ENCODE data around the gene ADGRA3.

DNA sequence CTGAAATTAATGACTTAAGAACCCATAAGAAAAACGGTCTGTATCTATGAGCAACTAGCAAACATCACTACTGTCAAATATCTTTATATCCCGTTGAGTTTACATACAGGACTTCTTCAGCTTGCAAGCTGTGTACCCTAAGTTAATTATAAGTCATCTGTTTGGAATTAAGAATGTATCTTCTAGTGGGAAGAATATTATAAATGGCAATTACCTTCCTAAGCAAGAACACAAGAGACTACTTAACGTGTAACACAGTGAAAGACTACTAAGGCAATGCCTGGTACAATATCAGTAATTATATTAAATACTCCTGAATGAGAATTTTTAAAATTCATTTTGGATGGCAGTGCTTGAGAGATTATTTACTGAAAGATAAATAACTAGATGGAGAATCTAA is 58.5 kb downstream of the ADGRA3 start:
- TF ChIP-seq, protein P1, sequence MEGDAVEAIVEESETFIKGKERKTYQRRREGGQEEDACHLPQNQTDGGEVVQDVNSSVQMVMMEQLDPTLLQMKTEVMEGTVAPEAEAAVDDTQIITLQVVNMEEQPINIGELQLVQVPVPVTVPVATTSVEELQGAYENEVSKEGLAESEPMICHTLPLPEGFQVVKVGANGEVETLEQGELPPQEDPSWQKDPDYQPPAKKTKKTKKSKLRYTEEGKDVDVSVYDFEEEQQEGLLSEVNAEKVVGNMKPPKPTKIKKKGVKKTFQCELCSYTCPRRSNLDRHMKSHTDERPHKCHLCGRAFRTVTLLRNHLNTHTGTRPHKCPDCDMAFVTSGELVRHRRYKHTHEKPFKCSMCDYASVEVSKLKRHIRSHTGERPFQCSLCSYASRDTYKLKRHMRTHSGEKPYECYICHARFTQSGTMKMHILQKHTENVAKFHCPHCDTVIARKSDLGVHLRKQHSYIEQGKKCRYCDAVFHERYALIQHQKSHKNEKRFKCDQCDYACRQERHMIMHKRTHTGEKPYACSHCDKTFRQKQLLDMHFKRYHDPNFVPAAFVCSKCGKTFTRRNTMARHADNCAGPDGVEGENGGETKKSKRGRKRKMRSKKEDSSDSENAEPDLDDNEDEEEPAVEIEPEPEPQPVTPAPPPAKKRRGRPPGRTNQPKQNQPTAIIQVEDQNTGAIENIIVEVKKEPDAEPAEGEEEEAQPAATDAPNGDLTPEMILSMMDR (IDR thresholded peaks at IDR 0.05 in 8 of 11, conservative IDR thresholded peaks at IDR 0.05 in 3 of 11): no peak
- no peak for TF ChIP-seq POLR2A (IDR thresholded peaks at IDR 0.05)

All from spleen (tissue), 7 donors.